Liver (tissue), 9 donors: ENCODE measurements around the gene TNP2. TPM values are rescaled to one million over a fixed set of nuclear protein-coding genes. Genes with fewer than 3 reads are reported as not detected.
A peak's percentile ranks its signal among the peaks of the same experiment; 100 is the strongest.

Experiments used
- DNase-seq: peaks from one replicate; pipeline ENCODE4 v3.0.0-alpha.2; 2017; ENCODE audit warnings: low spot score
- H3K27ac ChIP-seq, 2 donors: one replicate each; pipeline ENCODE4 v1.7.0; 2013; ENCODE audit warnings: inconsistent platforms in 2 of 2, low read length in 2 of 2, control low read depth in 1 of 2, low read depth in 1 of 2, mild to moderate bottlenecking in 1 of 2
- H3K27me3 ChIP-seq, 4 donors: one replicate each; pipeline versions ENCODE4 v1.6.1 to v1.7.0; 2013; ENCODE audit warnings: low read length in 3 of 4, inconsistent platforms in 1 of 4, mild to moderate bottlenecking in 1 of 4, moderate library complexity in 1 of 4; ENCODE audit not compliant: control insufficient read depth in 4 of 4, insufficient read depth in 4 of 4
- H3K36me3 ChIP-seq, 4 donors: one replicate each; pipeline versions ENCODE4 v1.6.1 to v1.7.0; 2013; ENCODE audit warnings: low read length in 3 of 4, mild to moderate bottlenecking in 3 of 4, low read depth in 1 of 4, moderate library complexity in 1 of 4; ENCODE audit not compliant: control insufficient read depth in 4 of 4, insufficient read depth in 3 of 4
- H3K4me1 ChIP-seq, 4 donors: one replicate each; pipeline versions ENCODE4 v1.6.1 to v1.7.0; 2013; ENCODE audit warnings: low read length in 3 of 4, mild to moderate bottlenecking in 3 of 4, moderate library complexity in 1 of 4; ENCODE audit not compliant: control insufficient read depth in 4 of 4, insufficient read depth in 4 of 4
- H3K4me3 ChIP-seq, 3 donors: one replicate each; pipeline versions ENCODE4 v1.6.1 to v1.7.0; 2013; ENCODE audit warnings: low read length in 3 of 3, control low read depth in 1 of 3, low read depth in 1 of 3, mild to moderate bottlenecking in 1 of 3
- H3K9ac ChIP-seq, 2 donors: one replicate each; pipeline ENCODE4 v1.7.0; 2013; ENCODE audit warnings: low read length in 2 of 2, mild to moderate bottlenecking in 2 of 2, moderate library complexity in 2 of 2, control low read depth in 1 of 2, low read depth in 1 of 2
- H3K9me3 ChIP-seq, 4 donors: one replicate each; pipeline versions ENCODE4 v1.6.1 to v1.7.0; 2013; ENCODE audit warnings: low read length in 3 of 4; ENCODE audit not compliant: control insufficient read depth in 4 of 4
- ATF3 ChIP-seq: IDR thresholded peaks from 2 replicates; pipeline ENCODE4 v1.6.1; 2016; ENCODE audit warnings: antibody characterized with exemption
- EGR1 ChIP-seq, 2 donors: IDR thresholded peaks; 2 replicates each; pipeline ENCODE4 v1.6.1; 2016 to 2018; ENCODE audit warnings: antibody characterized with exemption in 2 of 2, low read depth in 2 of 2
- FOXA1 ChIP-seq: IDR thresholded peaks from 2 replicates; pipeline ENCODE4 v1.6.1; 2016; ENCODE audit warnings: antibody characterized with exemption
- FOXA2 ChIP-seq: IDR thresholded peaks from 2 replicates; pipeline ENCODE4 v1.6.1; 2016; ENCODE audit warnings: antibody characterized with exemption
- GABPA ChIP-seq, 2 donors: IDR thresholded peaks in 1 of 2; conservative IDR thresholded peaks in 1 of 2; 2 replicates each; pipeline ENCODE4 v1.6.1; 2016; ENCODE audit warnings: antibody characterized with exemption in 2 of 2, mild to moderate bottlenecking in 1 of 2, moderate library complexity in 1 of 2
- HNF4A ChIP-seq, 2 donors: conservative IDR thresholded peaks; 2 replicates each; pipeline ENCODE4 v1.6.1; 2016; ENCODE audit warnings: antibody characterized with exemption in 2 of 2, mild to moderate bottlenecking in 2 of 2
- HNF4G ChIP-seq: IDR thresholded peaks from 2 replicates; pipeline ENCODE4 v1.6.1; 2016; ENCODE audit warnings: antibody characterized with exemption
- JUND ChIP-seq, 2 donors: IDR thresholded peaks; 2 replicates each; pipeline ENCODE4 v1.6.1; 2016; ENCODE audit warnings: antibody characterized with exemption in 2 of 2
- NR2F2 ChIP-seq: IDR thresholded peaks from 2 replicates; pipeline ENCODE4 v1.6.1; 2016; ENCODE audit warnings: antibody characterized with exemption
- RAD21 ChIP-seq, 2 donors: IDR thresholded peaks; 2 replicates each; pipeline ENCODE4 v1.6.1; 2016; ENCODE audit warnings: antibody characterized with exemption in 2 of 2, mild to moderate bottlenecking in 2 of 2
- REST ChIP-seq: IDR thresholded peaks from 2 replicates; pipeline ENCODE4 v1.6.1; 2016; ENCODE audit warnings: antibody characterized with exemption, mild to moderate bottlenecking
- RXRA ChIP-seq, 2 donors: IDR thresholded peaks; 2 replicates each; pipeline ENCODE4 v1.6.1; 2017 to 2018; ENCODE audit warnings: antibody characterized with exemption in 2 of 2, mild to moderate bottlenecking in 1 of 2
- SP1 ChIP-seq: IDR thresholded peaks from 2 replicates; pipeline ENCODE4 v1.6.1; 2018; ENCODE audit warnings: antibody characterized with exemption, mild to moderate bottlenecking
- TAF1 ChIP-seq: conservative IDR thresholded peaks from 2 replicates; pipeline ENCODE4 v1.6.1; 2016; ENCODE audit warnings: antibody characterized with exemption, mild to moderate bottlenecking
- YY1 ChIP-seq: IDR thresholded peaks from 2 replicates; pipeline ENCODE4 v1.6.1; 2016; ENCODE audit warnings: antibody characterized with exemption, mild to moderate bottlenecking
- WGBS: extraction: QIAGEN DNeasy Blood & Tissue Kit; methylation state at CpG from one replicate; pipeline ENCODE4 v1.1.7; 2013; 5-methylcytosine and 5-hydroxymethylcytosine counted together
- polyA plus RNA-seq, 2 donors: library from polyadenylated mRNA; stranded (reverse) in 1 of 2; unstranded in 1 of 2; fragments of 200-250 nt in 1 of 2; fragments of >200 nt in 1 of 2; fragmentation: Nextera tagmentation in 1 of 2; extraction: Ambion mirVana in 1 of 2; gene quantifications; one replicate each; pipeline versions ENCODE4 v1.2.1 to v1.2.3, GENCODE V29; 2013 to 2015
- total RNA-seq, 2 donors: library from RNA; depleted of rRNA; stranded (reverse); fragments of >200 nt; gene quantifications; one replicate each; pipeline ENCODE4 v1.2.3, GENCODE V29; 2014
- TF ChIP-seq, protein P1 (sequence below): IDR thresholded peaks from 2 replicates; pipeline ENCODE4 v1.6.1; 2016; ENCODE audit warnings: antibody characterized with exemption
- TF ChIP-seq, protein P2 (sequence below): fragments of 150-350 bp; IDR thresholded peaks from 2 replicates; pipeline ENCODE4 v1.5.1; 2017; ENCODE audit warnings: improper control_type of control experiment, low read depth, low read length; ENCODE audit not compliant: missing input control
- TF ChIP-seq, protein P3 (sequence below): IDR thresholded peaks from 2 replicates; pipeline ENCODE4 v1.6.1; 2016; ENCODE audit warnings: antibody characterized with exemption
- donor health status: healthy.
- donor health status: healthy.
- donor health status: healthy.
- donor health status: healthy.
- donor health status: healthy.

Gene TNP2
- total and polyA plus RNA-seq, 4 donors = not detected

- H3K4me3 ChIP-seq = no peak overlapping the region
- H3K9me3 ChIP-seq = no peaks in the 10 kb centered on the region
- TF ChIP-seq JUND (IDR thresholded peaks at IDR 0.05) (no peak), YY1 (no peak), FOXA2 (no peak), SP1 (no peak), ATF3 (no peak), NR2F2 (no peak), RXRA (IDR thresholded peaks at IDR 0.05) (no peak), FOXA1 (no peak), HNF4G (no peak), TAF1 (no peak), REST (no peak), GABPA (IDR thresholded peaks at IDR 0.05 in 1 of 2, conservative IDR thresholded peaks at IDR 0.05 in 1 of 2) (no peak), HNF4A (conservative IDR thresholded peaks at IDR 0.05) (no peak), RAD21 (IDR thresholded peaks at IDR 0.05) (no peak), EGR1 (IDR thresholded peaks at IDR 0.05; ENCODE audit: low read depth in 2 of 2) (no peak)
- TF ChIP-seq, protein P1, sequence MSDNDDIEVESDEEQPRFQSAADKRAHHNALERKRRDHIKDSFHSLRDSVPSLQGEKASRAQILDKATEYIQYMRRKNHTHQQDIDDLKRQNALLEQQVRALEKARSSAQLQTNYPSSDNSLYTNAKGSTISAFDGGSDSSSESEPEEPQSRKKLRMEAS = no peak
- TF ChIP-seq, protein P2, sequence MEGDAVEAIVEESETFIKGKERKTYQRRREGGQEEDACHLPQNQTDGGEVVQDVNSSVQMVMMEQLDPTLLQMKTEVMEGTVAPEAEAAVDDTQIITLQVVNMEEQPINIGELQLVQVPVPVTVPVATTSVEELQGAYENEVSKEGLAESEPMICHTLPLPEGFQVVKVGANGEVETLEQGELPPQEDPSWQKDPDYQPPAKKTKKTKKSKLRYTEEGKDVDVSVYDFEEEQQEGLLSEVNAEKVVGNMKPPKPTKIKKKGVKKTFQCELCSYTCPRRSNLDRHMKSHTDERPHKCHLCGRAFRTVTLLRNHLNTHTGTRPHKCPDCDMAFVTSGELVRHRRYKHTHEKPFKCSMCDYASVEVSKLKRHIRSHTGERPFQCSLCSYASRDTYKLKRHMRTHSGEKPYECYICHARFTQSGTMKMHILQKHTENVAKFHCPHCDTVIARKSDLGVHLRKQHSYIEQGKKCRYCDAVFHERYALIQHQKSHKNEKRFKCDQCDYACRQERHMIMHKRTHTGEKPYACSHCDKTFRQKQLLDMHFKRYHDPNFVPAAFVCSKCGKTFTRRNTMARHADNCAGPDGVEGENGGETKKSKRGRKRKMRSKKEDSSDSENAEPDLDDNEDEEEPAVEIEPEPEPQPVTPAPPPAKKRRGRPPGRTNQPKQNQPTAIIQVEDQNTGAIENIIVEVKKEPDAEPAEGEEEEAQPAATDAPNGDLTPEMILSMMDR = no peak
- TF ChIP-seq, protein P3, sequence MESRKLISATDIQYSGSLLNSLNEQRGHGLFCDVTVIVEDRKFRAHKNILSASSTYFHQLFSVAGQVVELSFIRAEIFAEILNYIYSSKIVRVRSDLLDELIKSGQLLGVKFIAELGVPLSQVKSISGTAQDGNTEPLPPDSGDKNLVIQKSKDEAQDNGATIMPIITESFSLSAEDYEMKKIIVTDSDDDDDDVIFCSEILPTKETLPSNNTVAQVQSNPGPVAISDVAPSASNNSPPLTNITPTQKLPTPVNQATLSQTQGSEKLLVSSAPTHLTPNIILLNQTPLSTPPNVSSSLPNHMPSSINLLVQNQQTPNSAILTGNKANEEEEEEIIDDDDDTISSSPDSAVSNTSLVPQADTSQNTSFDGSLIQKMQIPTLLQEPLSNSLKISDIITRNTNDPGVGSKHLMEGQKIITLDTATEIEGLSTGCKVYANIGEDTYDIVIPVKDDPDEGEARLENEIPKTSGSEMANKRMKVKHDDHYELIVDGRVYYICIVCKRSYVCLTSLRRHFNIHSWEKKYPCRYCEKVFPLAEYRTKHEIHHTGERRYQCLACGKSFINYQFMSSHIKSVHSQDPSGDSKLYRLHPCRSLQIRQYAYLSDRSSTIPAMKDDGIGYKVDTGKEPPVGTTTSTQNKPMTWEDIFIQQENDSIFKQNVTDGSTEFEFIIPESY = no peak
- peak overlapping the region; percentile 17 to 58 for H3K27ac ChIP-seq
- no peaks in the 10 kb centered on the region for H3K27me3 ChIP-seq
- no peak overlapping the region for H3K9ac ChIP-seq
- DNase-seq = no peak
- H3K36me3 ChIP-seq = no peaks in the 10 kb centered on the region
- WGBS = 94% methylated on average over 21 of the region's 21 CpGs
- peaks cover 0 to 5% (median 1%) of the 10 kb centered on the region in 4 donors for H3K4me1 ChIP-seq
These were observed 38.7 kb upstream of the TNP2 start for GRCh38 chr16:11307639-11308492.
